Body of pancreas (tissue), 4 donors: Measurements from ENCODE around the gene ZC3H18.

Experiments
- POLR2A ChIP-seq, 3 donors: fragments of 450-650 bp; IDR thresholded peaks; one replicate each; pipeline ENCODE4 v1.6.1; 2016; ENCODE audit warnings: antibody characterized with exemption in 3 of 3, mild to moderate bottlenecking in 2 of 3
- TF ChIP-seq, protein P1 (sequence below), 7 experiments: fragments of 450-650 bp in 4 of 7; fragments of 200-600 bp in 3 of 7; sonication (generic) in 3 of 7; IDR thresholded peaks; one replicate each; pipeline ENCODE4 v1.5.1; 2016 to 2019; ENCODE audit warnings: antibody characterized with exemption in 7 of 7

DNA sequence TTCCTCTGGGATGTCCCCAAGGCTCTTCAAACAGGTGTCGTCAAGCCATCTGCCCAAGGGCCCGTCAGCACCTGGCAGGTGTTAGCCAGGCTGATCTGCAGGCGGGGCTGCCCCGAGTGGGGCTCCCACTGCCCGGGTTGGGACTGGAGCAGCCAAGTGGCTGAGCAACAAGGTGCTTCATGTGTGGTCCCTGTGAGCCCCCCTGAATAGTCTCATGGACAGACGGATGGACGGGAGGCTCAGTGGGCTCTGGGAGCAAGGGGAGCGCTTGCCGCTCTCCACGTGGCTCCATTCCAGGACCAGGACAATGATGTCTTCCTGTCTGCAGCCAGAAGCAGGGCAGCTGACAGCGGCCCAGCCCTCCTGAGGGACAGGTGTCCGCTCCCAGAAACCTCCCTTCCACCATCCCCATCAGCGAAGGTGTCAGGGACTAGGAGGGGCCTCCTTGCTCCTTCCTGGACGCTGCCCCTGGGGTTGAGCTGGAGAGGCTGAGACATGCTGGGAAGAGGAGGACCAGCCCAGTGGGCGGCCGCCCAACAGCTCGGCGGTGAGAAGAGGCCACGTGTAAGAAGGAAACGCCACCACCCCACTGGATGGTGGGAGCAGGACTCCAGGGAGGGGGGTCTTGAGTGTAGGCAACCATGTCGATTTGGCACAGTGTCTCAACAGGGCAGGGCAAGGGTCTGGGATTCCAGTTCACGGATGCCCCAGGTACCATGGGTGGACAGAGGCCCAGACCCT, 106.5 kb downstream of the ZC3H18 start:
- TF ChIP-seq POLR2A (IDR thresholded peaks at IDR 0.05), result no peak
- TF ChIP-seq, protein P1, sequence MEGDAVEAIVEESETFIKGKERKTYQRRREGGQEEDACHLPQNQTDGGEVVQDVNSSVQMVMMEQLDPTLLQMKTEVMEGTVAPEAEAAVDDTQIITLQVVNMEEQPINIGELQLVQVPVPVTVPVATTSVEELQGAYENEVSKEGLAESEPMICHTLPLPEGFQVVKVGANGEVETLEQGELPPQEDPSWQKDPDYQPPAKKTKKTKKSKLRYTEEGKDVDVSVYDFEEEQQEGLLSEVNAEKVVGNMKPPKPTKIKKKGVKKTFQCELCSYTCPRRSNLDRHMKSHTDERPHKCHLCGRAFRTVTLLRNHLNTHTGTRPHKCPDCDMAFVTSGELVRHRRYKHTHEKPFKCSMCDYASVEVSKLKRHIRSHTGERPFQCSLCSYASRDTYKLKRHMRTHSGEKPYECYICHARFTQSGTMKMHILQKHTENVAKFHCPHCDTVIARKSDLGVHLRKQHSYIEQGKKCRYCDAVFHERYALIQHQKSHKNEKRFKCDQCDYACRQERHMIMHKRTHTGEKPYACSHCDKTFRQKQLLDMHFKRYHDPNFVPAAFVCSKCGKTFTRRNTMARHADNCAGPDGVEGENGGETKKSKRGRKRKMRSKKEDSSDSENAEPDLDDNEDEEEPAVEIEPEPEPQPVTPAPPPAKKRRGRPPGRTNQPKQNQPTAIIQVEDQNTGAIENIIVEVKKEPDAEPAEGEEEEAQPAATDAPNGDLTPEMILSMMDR (IDR thresholded peaks at IDR 0.05), result no peak
